ENCODE measurements around the gene CHST11.

- TF ChIP-seq CTCF (IDR thresholded peaks at IDR 0.05) (no peak), POLR2A (IDR thresholded peaks at IDR 0.05) (no peak)
Measured at GRCh38 chr12:104494137-104494792, 37.5 kb downstream of the CHST11 start.
